SKM-1 (cell line): ENCODE results near the gene CHRM4.
"Not testable (repeated sequence)": the region's sequence is repeated elsewhere in the genome, so short reads cannot be mapped to it uniquely, and the experiment has no call there.

Source experiments
- DNase-seq: peaks from one replicate; lab custom pipeline; 2025; ENCODE audit not compliant: unreplicated experiment; lab: John Stamatoyannopoulos, UW

Gene CHRM4

GRCh38 chr11:46382646-46383403, 8.8 kb downstream of the CHRM4 start:
- no peak for DNase-seq

DNA sequence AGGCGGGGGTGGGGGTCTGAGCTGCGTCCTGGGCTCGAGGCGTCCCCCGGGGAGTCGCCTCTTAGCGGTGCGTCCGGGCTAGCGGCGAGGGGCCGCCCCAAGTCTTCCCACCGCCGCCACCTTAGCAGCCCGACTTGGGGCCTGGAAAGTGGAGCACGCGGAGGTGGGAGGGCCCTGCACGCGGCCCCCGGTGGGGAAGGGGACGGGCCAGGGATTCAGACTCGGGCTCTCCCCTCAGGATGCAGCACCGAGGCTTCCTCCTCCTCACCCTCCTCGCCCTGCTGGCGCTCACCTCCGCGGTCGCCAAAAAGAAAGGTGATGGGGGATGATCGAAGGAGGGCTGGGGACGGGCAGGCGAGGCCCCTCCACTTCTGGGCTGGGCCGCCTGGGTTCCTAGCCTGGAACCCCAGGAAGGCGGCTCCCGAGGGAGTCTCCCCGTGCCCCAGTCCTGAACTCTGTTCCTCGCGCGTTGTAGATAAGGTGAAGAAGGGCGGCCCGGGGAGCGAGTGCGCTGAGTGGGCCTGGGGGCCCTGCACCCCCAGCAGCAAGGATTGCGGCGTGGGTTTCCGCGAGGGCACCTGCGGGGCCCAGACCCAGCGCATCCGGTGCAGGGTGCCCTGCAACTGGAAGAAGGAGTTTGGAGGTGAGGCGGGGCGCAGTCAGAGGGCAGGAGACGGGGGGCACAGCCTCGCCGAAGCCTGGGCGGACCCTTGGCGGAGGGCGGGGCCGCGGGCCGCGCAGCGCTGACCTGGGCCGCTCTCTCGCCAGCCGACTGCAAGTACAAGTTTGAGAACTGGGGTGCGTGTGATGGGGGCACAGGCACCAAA, 9.5 kb downstream of the CHRM4 start:
- no peak for DNase-seq

DNA sequence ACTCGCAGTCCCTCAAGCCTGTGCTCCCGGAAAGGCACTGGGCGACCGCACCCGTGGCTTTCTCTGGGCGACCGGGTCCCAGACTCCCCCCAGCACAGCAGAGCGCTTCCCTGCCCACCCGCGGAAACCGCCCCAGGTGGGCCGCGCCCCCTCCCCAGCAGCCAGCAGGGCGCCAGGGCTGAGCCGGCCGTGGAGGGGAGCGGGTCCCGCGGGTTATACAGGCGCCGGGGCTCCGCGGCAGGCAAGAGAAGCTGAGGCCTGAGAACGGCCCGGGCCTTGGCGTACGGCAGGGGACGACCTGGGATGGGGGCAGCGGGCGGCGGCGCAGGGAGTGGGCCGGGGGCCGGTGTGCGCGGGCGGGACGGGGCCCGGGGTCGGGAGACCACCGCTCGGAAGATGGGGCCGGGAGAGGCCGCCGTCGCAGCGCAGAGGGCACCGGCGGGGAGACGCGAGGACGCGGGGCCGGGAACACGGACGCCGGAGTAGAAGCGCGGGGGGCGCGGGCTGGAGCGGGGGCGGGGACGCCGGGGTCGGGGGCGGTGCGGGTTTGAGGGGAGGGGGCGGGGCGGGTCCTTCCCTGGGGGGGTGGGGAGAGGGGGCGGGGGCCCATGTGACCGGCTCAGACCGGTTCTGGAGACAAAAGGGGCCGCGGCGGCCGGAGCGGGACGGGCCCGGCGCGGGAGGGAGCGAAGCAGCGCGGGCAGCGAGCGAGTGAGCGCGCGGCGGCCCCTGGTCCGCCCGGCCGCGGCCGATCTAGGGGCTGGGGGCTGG, 10.3 kb downstream of the CHRM4 start, which contains the start of gene MDK:
TSS of gene MDK (plus strand) at position 622 of the 771 bp plus-strand sequence. CDS start 389 bp downstream, outside the sequence.
- DNase-seq: no peak

DNA sequence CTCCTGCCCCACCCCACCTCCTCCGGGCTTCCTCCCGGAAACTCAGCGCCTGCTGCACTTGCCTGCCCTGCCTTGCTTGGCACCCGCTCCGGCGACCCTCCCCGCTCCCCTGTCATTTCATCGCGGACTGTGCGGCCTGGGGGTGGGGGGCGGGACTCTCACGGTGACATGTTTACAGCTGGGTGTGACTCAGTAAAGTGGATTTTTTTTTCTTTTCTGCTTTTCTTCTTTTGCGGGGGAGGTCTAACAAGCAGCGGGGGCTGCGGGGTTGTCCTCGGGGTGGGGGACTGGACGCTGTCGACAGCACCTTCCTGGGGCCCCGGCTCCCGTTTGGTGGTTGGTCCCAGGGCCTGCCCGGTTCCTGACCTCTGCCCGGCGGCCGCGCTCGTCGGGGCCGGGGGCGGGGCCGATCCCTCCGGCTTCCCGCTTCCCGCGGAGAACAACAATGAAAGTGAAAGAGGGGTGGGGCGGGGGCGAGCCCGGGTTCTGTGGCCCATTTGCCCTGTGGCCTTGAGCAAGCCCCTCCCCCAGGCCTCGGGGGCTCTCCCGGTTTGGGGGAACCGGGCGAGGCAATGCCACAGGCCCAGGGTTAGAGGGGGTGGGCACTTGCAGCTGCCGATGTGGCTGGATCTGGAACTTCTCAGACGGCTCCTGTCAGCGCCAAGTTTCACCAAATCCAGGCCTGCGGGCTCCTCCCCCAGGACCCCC, 11.1 kb downstream of the CHRM4 start:
- no peak for DNase-seq

- not testable (repeated sequence) for DNase-seq
These were observed 11.9 kb downstream of the CHRM4 start for GRCh38 chr11:46379482-46380293.

DNA sequence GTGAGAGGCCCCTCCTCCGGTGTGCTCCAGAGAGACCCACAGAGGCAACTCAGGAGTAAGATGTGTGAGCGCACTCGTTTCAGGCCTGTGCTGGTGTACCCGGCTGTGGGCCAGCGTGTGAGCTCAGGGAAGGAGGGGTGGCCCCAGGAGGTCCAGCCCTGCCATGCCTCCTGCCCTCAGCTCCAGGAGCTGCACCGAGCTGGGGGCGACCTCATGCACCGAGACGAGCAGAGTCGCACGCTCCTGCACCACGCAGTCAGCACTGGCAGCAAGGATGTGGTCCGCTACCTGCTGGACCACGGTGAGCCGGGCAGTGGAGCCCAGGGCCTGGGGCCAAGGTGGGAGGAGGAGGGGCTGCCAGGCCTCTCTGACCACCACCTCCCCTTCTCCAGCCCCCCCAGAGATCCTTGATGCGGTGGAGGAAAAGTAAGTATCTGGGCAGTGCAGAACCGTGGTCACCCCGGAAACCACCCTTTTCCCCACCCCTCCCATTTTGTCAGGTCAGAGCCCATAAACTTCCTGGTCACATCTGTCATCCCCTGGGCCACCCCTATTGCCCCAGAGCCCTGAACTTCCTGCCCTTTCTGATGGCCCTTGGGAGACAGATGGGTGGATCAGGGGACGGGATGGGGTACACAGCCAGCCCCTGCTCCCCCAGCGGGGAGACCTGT, 12.6 kb downstream of the CHRM4 start:
- no peak for DNase-seq

- DNase-seq: no peak
These were observed 13.3 kb downstream of the CHRM4 start for GRCh38 chr11:46378296-46378695.

DNA sequence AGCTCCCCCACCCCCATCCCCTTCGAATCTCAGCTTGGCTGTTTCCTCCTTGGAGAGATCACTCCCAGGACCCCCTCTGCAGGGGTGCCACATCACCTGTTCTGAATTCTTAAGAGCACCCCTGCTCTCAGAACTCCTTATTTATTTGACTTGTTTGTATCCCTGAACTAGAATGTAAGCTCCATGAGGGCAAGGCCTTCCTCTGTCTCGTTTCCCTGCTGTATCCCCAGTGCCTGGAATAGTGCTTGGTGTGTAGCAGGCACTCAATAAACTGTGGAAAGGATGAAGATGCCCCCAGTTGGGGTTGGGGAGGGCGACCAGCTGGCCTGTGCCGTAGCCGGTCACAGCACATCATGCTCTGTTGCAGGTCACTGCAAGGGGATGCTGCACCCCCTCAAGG, 13.7 kb downstream of the CHRM4 start:
- no peak for DNase-seq

GRCh38 chr11:46377290-46377689, 14.3 kb downstream of the CHRM4 start:
- DNase-seq: no peak

DNA sequence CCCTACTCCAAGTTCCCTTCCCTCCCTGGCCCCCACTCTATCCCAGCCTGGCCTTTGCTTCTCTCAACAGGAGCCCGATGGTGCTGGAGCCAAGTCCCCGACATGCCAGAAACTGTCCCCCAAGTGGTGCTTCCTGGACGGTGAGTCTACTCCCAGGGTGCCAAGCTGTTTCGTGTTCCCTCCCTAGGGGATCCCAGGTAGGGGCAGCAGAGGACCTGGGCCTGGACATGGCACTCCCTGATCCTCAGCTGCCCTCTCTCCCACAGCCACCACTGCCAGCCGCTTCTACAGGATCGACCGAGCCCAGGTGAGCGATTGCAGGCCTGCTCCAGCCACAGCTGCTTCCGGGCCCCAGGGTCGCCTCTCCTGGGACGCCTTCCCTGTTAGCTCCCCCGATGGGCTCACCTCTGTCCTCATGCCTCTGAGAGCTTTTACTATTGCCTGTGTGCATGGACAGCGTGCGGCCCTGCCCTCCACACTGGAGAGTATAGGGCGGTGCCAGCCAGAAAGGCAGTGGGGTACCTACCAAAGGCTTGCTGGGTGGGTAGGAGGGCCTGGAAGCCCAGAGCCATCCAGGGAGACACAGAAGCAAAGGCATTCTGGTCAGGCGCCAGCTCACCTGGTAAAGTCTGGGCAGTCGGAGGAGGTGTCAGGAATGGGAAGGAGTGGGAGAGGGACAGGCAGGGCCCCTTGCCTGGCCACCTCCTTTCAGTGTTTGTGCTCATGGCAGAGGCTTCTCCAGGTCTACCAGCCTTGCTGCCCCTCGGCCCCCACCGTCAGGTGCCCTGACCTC, 15.1 kb downstream of the CHRM4 start:
- no peak for DNase-seq

GRCh38 chr11:46375392-46376101, 16.0 kb downstream of the CHRM4 start:
- no peak for DNase-seq

- no peak for DNase-seq
These were observed 16.8 kb downstream of the CHRM4 start for GRCh38 chr11:46374815-46375214.

DNA sequence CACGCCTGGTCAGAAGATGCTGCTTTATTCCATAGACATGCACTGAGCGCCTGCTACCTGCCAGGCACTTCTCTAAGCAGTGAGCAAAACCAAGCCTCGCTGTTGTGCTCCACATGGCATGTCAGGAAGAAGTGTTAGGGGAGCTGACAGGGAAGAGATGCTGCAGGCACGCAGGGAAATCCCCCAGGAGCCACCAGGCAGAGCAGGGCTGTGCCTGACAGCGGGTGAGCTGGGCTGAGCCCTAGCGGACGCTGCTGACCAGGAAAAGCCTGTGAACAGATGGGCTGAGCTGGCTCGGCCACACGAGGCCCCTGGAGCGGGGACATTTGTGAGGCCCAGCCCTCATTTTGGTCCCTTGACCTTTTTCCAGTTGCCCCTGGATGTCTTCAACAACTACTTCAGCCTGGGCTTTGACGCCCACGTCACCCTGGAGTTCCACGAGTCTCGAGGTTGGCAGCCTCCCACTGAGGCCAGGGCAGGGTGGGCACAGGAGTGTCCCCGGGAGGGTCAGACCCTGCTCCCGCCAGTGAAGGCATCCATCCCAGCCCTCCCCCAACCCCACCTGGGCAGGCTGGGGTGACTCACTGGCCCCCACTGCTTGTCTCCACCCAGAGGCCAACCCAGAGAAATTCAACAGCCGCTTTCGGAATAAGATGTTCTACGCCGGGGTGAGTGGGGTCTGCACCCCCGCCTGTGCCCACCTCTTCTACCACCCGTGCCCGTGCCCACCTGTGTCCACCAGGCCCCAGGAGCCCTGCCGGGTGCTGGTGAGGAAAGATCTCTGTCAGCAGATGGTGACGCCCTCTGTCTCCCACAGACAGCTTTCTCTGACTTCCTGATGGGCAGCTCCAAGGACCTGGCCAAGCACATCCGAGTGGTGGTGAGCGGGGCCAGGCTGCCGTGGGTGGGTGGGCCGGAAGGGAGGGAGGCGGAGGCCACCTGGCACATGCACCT, 17.5 kb downstream of the CHRM4 start:
- DNase-seq: no peak

DNA sequence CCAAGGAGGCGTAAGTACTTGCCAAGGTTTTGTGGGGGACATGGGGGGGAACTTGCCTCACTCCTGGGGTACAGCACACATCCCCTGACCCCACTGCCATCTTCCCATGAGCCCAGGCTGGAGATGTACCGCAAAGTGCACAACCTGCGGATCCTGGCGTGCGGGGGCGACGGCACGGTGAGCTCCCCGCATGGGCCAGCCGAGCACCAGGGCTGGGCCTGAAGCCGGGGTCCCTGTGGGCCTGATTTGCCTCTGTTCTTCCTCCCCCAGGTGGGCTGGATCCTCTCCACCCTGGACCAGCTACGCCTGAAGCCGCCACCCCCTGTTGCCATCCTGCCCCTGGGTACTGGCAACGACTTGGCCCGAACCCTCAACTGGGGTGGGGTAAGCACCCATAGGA, 19.1 kb downstream of the CHRM4 start:
- not testable (repeated sequence) for DNase-seq

GRCh38 chr11:46372086-46372485, 19.5 kb downstream of the CHRM4 start:
- DNase-seq: no peak

DNA sequence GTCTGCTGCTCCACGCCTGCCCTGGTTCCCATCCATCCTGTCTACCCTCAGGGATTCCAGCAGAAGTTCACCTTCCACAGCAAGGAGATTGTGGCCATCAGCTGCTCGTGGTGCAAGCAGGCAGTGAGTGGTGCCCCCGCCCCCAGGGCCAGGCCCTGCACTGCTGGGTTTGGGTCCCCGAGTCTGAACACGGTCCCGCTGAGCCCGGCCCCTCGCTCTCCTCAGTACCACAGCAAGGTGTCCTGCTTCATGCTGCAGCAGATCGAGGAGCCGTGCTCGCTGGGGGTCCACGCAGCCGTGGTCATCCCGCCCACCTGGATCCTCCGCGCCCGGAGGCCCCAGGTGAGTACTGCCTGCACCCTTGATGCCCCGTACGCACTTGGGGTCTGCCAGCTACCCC, 20.3 kb downstream of the CHRM4 start:
- not testable (repeated sequence) for DNase-seq

- DNase-seq: no peak
These were observed 21.3 kb downstream of the CHRM4 start for GRCh38 chr11:46370253-46370652.
